Neuronal stem cell (in vitro differentiated cells): ENCODE results near the gene SPATA19.
A peak's percentile ranks its signal among the peaks of the same experiment; 100 is the strongest.

Source experiments
- DNase-seq: peaks from one replicate; pipeline ENCODE4 v3.0.0-alpha.2; 2013; ENCODE audit warnings: low spot score
- H2AFZ ChIP-seq: one replicate; pipeline ENCODE4 v1.6.1; 2013; ENCODE audit warnings: mild to moderate bottlenecking, low read length, inconsistent platforms
- H2AK5ac ChIP-seq: 2 replicates; pipeline ENCODE4 v1.6.1; 2013; ENCODE audit warnings: low read depth, mild to moderate bottlenecking, inconsistent platforms, low read length, moderate library complexity, mixed read lengths
- H2BK120ac ChIP-seq: 2 replicates; pipeline ENCODE4 v1.6.1; 2013; ENCODE audit warnings: low read depth, mild to moderate bottlenecking, inconsistent platforms, low read length, moderate library complexity, mixed read lengths
- H2BK12ac ChIP-seq: one replicate; pipeline ENCODE4 v1.6.1; 2013; ENCODE audit warnings: low read length, inconsistent platforms
- H2BK15ac ChIP-seq: 2 replicates; pipeline ENCODE4 v1.6.1; 2013; ENCODE audit warnings: mild to moderate bottlenecking, low read length, inconsistent platforms, mixed read lengths
- H2BK5ac ChIP-seq: one replicate; pipeline ENCODE4 v1.6.1; 2013; ENCODE audit warnings: inconsistent platforms, mild to moderate bottlenecking, low read length, moderate library complexity
- H3K14ac ChIP-seq: one replicate; pipeline ENCODE4 v1.6.1; 2013; ENCODE audit warnings: low read length, inconsistent platforms
- H3K18ac ChIP-seq: 2 replicates; pipeline ENCODE4 v1.6.1; 2013; ENCODE audit warnings: low read length, inconsistent platforms
- H3K23ac ChIP-seq: 2 replicates; pipeline ENCODE4 v1.6.1; 2013; ENCODE audit warnings: low read depth, mild to moderate bottlenecking, mixed read lengths, low read length, inconsistent platforms; ENCODE audit not compliant: poor library complexity
- H3K27ac ChIP-seq: replicated peaks from 3 replicates; pipeline ENCODE4 v1.5.1; 2013; ENCODE audit warnings: low read length, inconsistent platforms
- H3K27me3 ChIP-seq, 3 experiments: 2 replicates each; pipeline ENCODE4 v1.6.1; 2013; ENCODE audit warnings: low read length in 3 of 3, mild to moderate bottlenecking in 2 of 3, inconsistent platforms in 1 of 3, low read depth in 1 of 3, mixed read lengths in 1 of 3, moderate library complexity in 1 of 3; ENCODE audit not compliant: control insufficient read depth in 3 of 3, insufficient read depth in 3 of 3
- H3K36me3 ChIP-seq, 2 donors: replicated peaks in 1 of 2; 2 replicates each; pipeline ENCODE4 v1.6.1; 2013; ENCODE audit warnings: low read length in 2 of 2; ENCODE audit not compliant: control insufficient read depth in 2 of 2, insufficient read depth in 2 of 2
- H3K4ac ChIP-seq: 2 replicates; pipeline ENCODE4 v1.6.1; 2013; ENCODE audit warnings: inconsistent platforms, mild to moderate bottlenecking, low read length, moderate library complexity
- H3K4me1 ChIP-seq, 2 donors: 1 replicate in 1 of 2; 2 replicates in 1 of 2; pipeline ENCODE4 v1.6.1; 2013; ENCODE audit warnings: low read length in 2 of 2, low read depth in 1 of 2; ENCODE audit not compliant: control insufficient read depth in 2 of 2, insufficient read depth in 1 of 2
- H3K4me2 ChIP-seq: one replicate; pipeline ENCODE4 v1.6.1; 2013; ENCODE audit warnings: mild to moderate bottlenecking, low read length, inconsistent platforms; ENCODE audit not compliant: insufficient read depth, poor library complexity, severe bottlenecking
- H3K4me3 ChIP-seq, 2 donors: 2 replicates each; pipeline ENCODE4 v1.5.1; 2013; ENCODE audit warnings: low read length in 2 of 2, mild to moderate bottlenecking in 2 of 2, inconsistent platforms in 1 of 2, moderate library complexity in 1 of 2
- H3K79me1 ChIP-seq: one replicate; pipeline ENCODE4 v1.6.1; 2013; ENCODE audit warnings: low read depth, mild to moderate bottlenecking, inconsistent platforms, low read length, moderate library complexity
- H3K9ac ChIP-seq: one replicate; pipeline ENCODE4 v1.6.1; 2013; ENCODE audit warnings: mild to moderate bottlenecking, low read depth, low read length, inconsistent platforms; ENCODE audit not compliant: poor library complexity
- H3K9me3 ChIP-seq, 2 donors: replicated peaks in 1 of 2; 2 replicates each; pipeline versions ENCODE3 to v1.6.1; 2013; ENCODE audit warnings: low read length in 2 of 2, mild to moderate bottlenecking in 2 of 2, inconsistent platforms in 1 of 2, low read depth in 1 of 2, mixed read lengths in 1 of 2, moderate library complexity in 1 of 2; ENCODE audit not compliant: control insufficient read depth in 2 of 2, insufficient read depth in 1 of 2
- H4K8ac ChIP-seq: one replicate; pipeline ENCODE4 v1.6.1; 2013; ENCODE audit warnings: low read depth, mild to moderate bottlenecking, inconsistent platforms, low read length, moderate library complexity
- H4K91ac ChIP-seq: one replicate; pipeline ENCODE4 v1.6.1; 2013; ENCODE audit warnings: low read length, low read depth, mild to moderate bottlenecking, inconsistent platforms; ENCODE audit not compliant: poor library complexity
- WGBS, 2 donors: extraction: QIAGEN DNeasy Blood & Tissue Kit; methylation state at CpG; one replicate each; pipeline ENCODE4 v1.1.7; 2013; ENCODE audit warnings: missing lambda C conversion rate in 2 of 2, mixed read lengths in 1 of 2; ENCODE audit not compliant: insufficient read length in 2 of 2, insufficient replicate concordance in 1 of 2; ENCODE audit errors: extremely low coverage in 2 of 2; 5-methylcytosine and 5-hydroxymethylcytosine counted together

Gene SPATA19

GRCh38 chr11:133843454-133843987 lies 1.8 kb downstream of the SPATA19 start:
- Histone ChIP-seq H3K4ac (no peak overlapping the region), H3K18ac (no peak overlapping the region), H3K4me2 (no peak overlapping the region), H2BK12ac (no peak overlapping the region), H3K23ac (no peak overlapping the region), H3K27me3 (no peaks in the 10 kb centered on the region), H3K4me3 (no peak overlapping the region), H3K9ac (no peak overlapping the region), H3K36me3 (no peaks in the 10 kb centered on the region), H4K91ac (no peak overlapping the region), H4K8ac (no peak overlapping the region), H3K4me1 (no peaks in the 10 kb centered on the region), H3K14ac (no peak overlapping the region), H3K79me1 (no peaks in the 10 kb centered on the region), H3K27ac (no peak overlapping the region), H2AFZ (no peak overlapping the region), H2BK15ac (no peak overlapping the region), H3K9me3 (no peaks in the 10 kb centered on the region), H2BK120ac (no peak overlapping the region), H2AK5ac (no peak overlapping the region), H2BK5ac (no peak overlapping the region)
- no peak for DNase-seq
- no CpG with 5 or more reads among the region's 13 CpGs for WGBS, 2 donors

DNA sequence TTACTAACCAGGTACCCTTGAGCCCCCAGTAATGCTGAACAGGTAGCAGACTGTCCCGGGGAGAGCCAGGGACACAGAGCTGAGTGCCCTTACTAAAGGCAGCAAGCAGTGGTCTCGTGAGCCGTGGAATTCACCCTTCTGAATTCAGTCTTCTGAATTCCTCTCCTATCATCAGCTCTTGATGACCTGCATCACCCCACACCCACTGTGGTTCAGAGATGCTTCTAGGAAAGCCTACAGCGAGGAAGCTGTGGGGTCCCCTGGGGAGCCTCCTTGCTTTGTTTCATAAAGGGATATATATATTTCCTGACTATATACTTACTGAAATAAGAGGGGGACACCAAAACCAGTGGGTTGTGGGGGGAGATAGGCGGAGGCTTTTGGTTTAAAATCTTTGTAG lies 2.6 kb downstream of the SPATA19 start:
- Histone ChIP-seq H3K18ac (no peak overlapping the region), H3K23ac (no peak overlapping the region), H3K4me1 (no peaks in the 10 kb centered on the region), H3K4me3 (no peak overlapping the region), H2BK15ac (no peak overlapping the region), H2AK5ac (no peak overlapping the region), H2BK12ac (no peak overlapping the region), H3K36me3 (no peaks in the 10 kb centered on the region), H3K27me3 (no peaks in the 10 kb centered on the region), H4K91ac (no peak overlapping the region), H2BK120ac (no peak overlapping the region), H4K8ac (no peak overlapping the region), H3K27ac (no peak overlapping the region), H3K4me2 (no peak overlapping the region), H3K9ac (no peak overlapping the region), H2BK5ac (no peak overlapping the region), H3K4ac (no peak overlapping the region), H3K14ac (no peak overlapping the region), H2AFZ (no peak overlapping the region), H3K79me1 (no peaks in the 10 kb centered on the region), H3K9me3 (no peaks in the 10 kb centered on the region)
- WGBS, 2 donors: no CpG with 5 or more reads among the region's 5 CpGs
- DNase-seq: no peak

GRCh38 chr11:133842053-133842452 lies 3.3 kb downstream of the SPATA19 start:
- Histone ChIP-seq H3K4me2 (no peak overlapping the region), H3K9ac (peak overlapping the region; percentile 66), H2AK5ac (peak overlapping the region; percentile 64), H3K4me3 (no peak overlapping the region), H3K4ac (peak overlapping the region; percentile 15), H3K27ac (no peak overlapping the region), H2BK15ac (no peak overlapping the region), H2AFZ (no peak overlapping the region), H4K91ac (peak overlapping the region; percentile 31), H3K4me1 (no peaks in the 10 kb centered on the region), H3K9me3 (no peaks in the 10 kb centered on the region), H3K27me3 (no peaks in the 10 kb centered on the region), H2BK5ac (no peak overlapping the region), H2BK12ac (no peak overlapping the region), H4K8ac (peak overlapping the region; percentile 94), H3K14ac (peak overlapping the region; percentile 61), H3K36me3 (no peaks in the 10 kb centered on the region), H3K23ac (peak overlapping the region; percentile 8), H3K79me1 (no peaks in the 10 kb centered on the region), H2BK120ac (no peak overlapping the region), H3K18ac (peak overlapping the region; percentile 76)
- WGBS, 2 donors: no CpG with 5 or more reads among the region's 7 CpGs
- DNase-seq: no peak

DNA sequence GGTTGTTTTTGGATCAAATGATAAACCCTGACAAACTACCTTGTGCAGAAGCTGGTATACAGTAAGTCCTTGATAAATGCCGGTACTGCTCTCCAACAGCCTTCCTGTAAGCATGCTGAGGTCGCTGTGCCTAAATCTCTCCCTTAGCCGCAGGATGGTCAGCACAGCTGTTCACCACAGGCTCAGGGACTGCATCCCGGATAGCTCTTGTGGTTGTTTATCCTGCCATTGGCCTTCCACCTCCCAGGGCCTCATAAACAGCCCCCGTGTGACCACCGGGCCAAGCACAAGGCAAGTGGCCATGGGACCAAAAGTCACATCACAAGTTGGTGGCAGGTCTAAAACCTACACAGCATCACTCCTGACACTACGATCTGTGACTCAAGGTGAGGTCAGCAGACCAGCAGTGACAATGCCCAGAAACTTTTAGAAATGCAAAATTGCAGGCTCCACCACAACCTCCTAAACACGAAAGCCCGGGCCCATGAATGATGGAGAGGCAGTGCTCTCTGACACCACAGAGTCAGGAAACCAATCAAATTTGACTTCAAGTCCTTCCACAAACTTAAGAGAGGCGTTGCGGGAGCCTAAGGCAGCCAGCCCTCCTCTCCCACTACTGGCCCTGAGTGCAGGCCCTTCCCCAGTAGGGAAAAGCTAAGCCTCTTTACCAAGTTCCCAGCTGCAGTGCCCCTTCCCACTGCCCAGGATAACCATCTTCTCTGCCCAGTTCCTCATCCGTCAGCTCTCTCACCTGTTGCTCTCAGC lies 3.9 kb downstream of the SPATA19 start:
- H2AK5ac ChIP-seq: peak overlapping the region; percentile 64
- no peak overlapping the region for H2BK120ac ChIP-seq
- H3K4me3 ChIP-seq: no peak overlapping the region
- no peak overlapping the region for H4K8ac ChIP-seq
- peak overlapping the region; percentile 15 for H3K4ac ChIP-seq
- H4K91ac ChIP-seq: no peak overlapping the region
- no peaks in the 10 kb centered on the region for H3K4me1 ChIP-seq
- H3K18ac ChIP-seq: peak overlapping the region; percentile 76
- no CpG with 5 or more reads among the region's 12 CpGs for WGBS, 2 donors
- no peak overlapping the region for H2BK5ac ChIP-seq
- no peak overlapping the region for H3K27ac ChIP-seq
- H3K9me3 ChIP-seq: no peaks in the 10 kb centered on the region
- no peak overlapping the region for H2AFZ ChIP-seq
- H3K14ac ChIP-seq: peak overlapping the region; percentile 61
- no peaks in the 10 kb centered on the region for H3K36me3 ChIP-seq
- no peak overlapping the region for H3K4me2 ChIP-seq
- DNase-seq: no peak
- H3K9ac ChIP-seq: no peak overlapping the region
- H3K27me3 ChIP-seq: no peaks in the 10 kb centered on the region
- H3K79me1 ChIP-seq: no peaks in the 10 kb centered on the region
- no peak overlapping the region for H3K23ac ChIP-seq
- H2BK15ac ChIP-seq: no peak overlapping the region
- no peak overlapping the region for H2BK12ac ChIP-seq
